Spleen (tissue), 11 donors: ENCODE results near the gene LHB. TPM values are rescaled to one million over a fixed set of nuclear protein-coding genes. Genes with fewer than 3 reads are reported as not detected.
A peak's percentile ranks its signal among the peaks of the same experiment; 100 is the strongest.

Experiments
- DNase-seq: peaks from one replicate; pipeline ENCODE4 v3.0.0-alpha.2; 2020
- H3K27ac ChIP-seq, 8 donors: fragments of 200-600 bp; sonication (generic) in 7 of 8; 1 replicate in 4 of 8; 2 replicates in 4 of 8; pipeline versions ENCODE4 v1.5.0 to v1.8.0; 2016 to 2021; ENCODE audit warnings: inconsistent platforms in 4 of 8, mild to moderate bottlenecking in 4 of 8, moderate library complexity in 1 of 8
- H3K27me3 ChIP-seq, 7 donors: fragments of 200-600 bp; sonication (generic) in 6 of 7; replicated peaks in 1 of 7; 1 replicate in 4 of 7; 2 replicates in 3 of 7; pipeline versions ENCODE4 v1.5.0 to v1.8.0; 2016 to 2021; ENCODE audit warnings: inconsistent platforms in 3 of 7, mild to moderate bottlenecking in 1 of 7
- H3K36me3 ChIP-seq, 6 donors: fragments of 200-600 bp; sonication (generic) in 5 of 6; 1 replicate in 4 of 6; 2 replicates in 2 of 6; pipeline versions ENCODE4 v1.5.0 to v1.8.0; 2016 to 2021; ENCODE audit warnings: inconsistent platforms in 2 of 6
- H3K4me1 ChIP-seq, 6 donors: fragments of 200-600 bp; sonication (generic) in 5 of 6; 1 replicate in 3 of 6; 2 replicates in 3 of 6; pipeline versions ENCODE4 v1.5.0 to v1.8.0; 2016 to 2021; ENCODE audit warnings: inconsistent platforms in 3 of 6
- H3K4me3 ChIP-seq, 8 donors: fragments of 200-600 bp; sonication (generic) in 7 of 8; 1 replicate in 4 of 8; 2 replicates in 4 of 8; pipeline versions ENCODE4 v1.5.0 to v1.8.0; 2016 to 2021; ENCODE audit warnings: inconsistent platforms in 4 of 8, mild to moderate bottlenecking in 4 of 8, moderate library complexity in 2 of 8
- H3K9me3 ChIP-seq, 8 donors: fragments of 200-600 bp; sonication (generic) in 7 of 8; 1 replicate in 4 of 8; 2 replicates in 4 of 8; pipeline versions ENCODE4 v1.5.0 to v1.8.0; 2016 to 2021; ENCODE audit warnings: inconsistent platforms in 4 of 8
- CTCF ChIP-seq, 11 experiments: fragments of 200-600 bp in 7 of 11; fragments of 450-650 bp in 4 of 11; sonication (generic) in 4 of 11; IDR thresholded peaks in 8 of 11; conservative IDR thresholded peaks in 3 of 11; 1 replicate in 7 of 11; 2 replicates in 4 of 11; pipeline versions ENCODE4 v1.4.0 to v1.8.0; 2016 to 2021; ENCODE audit warnings: antibody characterized with exemption in 11 of 11, inconsistent platforms in 4 of 11, mild to moderate bottlenecking in 1 of 11
- POLR2A ChIP-seq, 3 donors: fragments of 450-650 bp; IDR thresholded peaks; one replicate each; pipeline ENCODE4 v1.5.1; 2017; ENCODE audit warnings: antibody characterized with exemption in 3 of 3, mild to moderate bottlenecking in 1 of 3
- POLR2AphosphoS5 ChIP-seq, 3 donors: sonication (generic); formaldehyde crosslinking; IDR thresholded peaks; one replicate each; pipeline ENCODE4 v1.5.1; 2017; ENCODE audit warnings: antibody characterized with exemption in 3 of 3
- WGBS, 5 donors: extraction: QIAGEN DNeasy Blood & Tissue Kit in 3 of 5; methylation state at CpG; one replicate each; pipeline versions ENCODE4 v1.1.5 to v1.1.7; 2013 to 2018; 5-methylcytosine and 5-hydroxymethylcytosine counted together
- intact Hi-C: fragments of 100-400 bp; cut with DNase I; formaldehyde crosslinking; loops from one replicate; pipeline ENCODE4 v1.15.0; 2023; ENCODE audit warnings: low total_unique reads
- polyA plus RNA-seq, 3 donors: library from polyadenylated mRNA; stranded (reverse); fragments of 200-250 nt; gene quantifications; one replicate each; pipeline ENCODE4 v1.2.1, GENCODE V29; 2013
- total RNA-seq, 7 donors: library from RNA; depleted of rRNA in 3 of 7; stranded (reverse); fragments of >200 nt in 3 of 7; fragmentation: NEBNext Ultra II Directional in 4 of 7; extraction: Animal tissue kit (Norgen Biotek cat#: 25700) in 4 of 7; gene quantifications; one replicate each; pipeline versions ENCODE4 v1.1.0 to v1.2.1, GENCODE V29; 2016 to 2021
- donor health status: healthy with polysubstance abuse.
- donor health status: DM: no; HTN: no; CAD: no; lungs with moderate emphysema.
- donor health status: DM: no; HTN: no; CAD: no.
- donor health status: Bipolar disorder and iron deficiency.
- donor health status: healthy.
- donor health status: DM: no; HTN: no; CAD: no.
- donor health status: DM: yes; HTN: yes; CAD: no.

LHB gene
- total and polyA plus RNA-seq, 10 donors = 0.50 to 1.5 (median 1.1) TPM; not detected in 6

- Histone ChIP-seq H3K27me3 (no peaks in the 10 kb centered on the region), H3K36me3 (peaks cover 4 to 56% (median 20%) of the 10 kb centered on the region in 6 donors), H3K4me3 (no peak overlapping the region), H3K27ac (no peak overlapping the region), H3K4me1 (peaks cover 2 to 24% (median 7%) of the 10 kb centered on the region in 6 donors), H3K9me3 (no peaks in the 10 kb centered on the region)
- intact Hi-C loops = no loop called here
- peak; percentile 31 to 76 (median 52) for TF ChIP-seq CTCF (IDR thresholded peaks at IDR 0.05 in 8 of 11, conservative IDR thresholded peaks at IDR 0.05 in 3 of 11)
- TF ChIP-seq POLR2AphosphoS5 (IDR thresholded peaks at IDR 0.05) = no peak
- TF ChIP-seq POLR2A (IDR thresholded peaks at IDR 0.05) = no peak
- 60 to 70% (median 63%) methylated on average over 14 to 16 of the region's 16 CpGs for WGBS, 5 donors
- DNase-seq = peak; percentile 87
Observed at GRCh38 chr19:48999481-49000325, 17.2 kb downstream of the LHB start.

- no peak overlapping the region for H3K4me3 ChIP-seq
- no peak for TF ChIP-seq POLR2A (IDR thresholded peaks at IDR 0.05)
- TF ChIP-seq POLR2AphosphoS5 (IDR thresholded peaks at IDR 0.05) = no peak
- TF ChIP-seq CTCF (IDR thresholded peaks at IDR 0.05 in 8 of 11, conservative IDR thresholded peaks at IDR 0.05 in 3 of 11) = peak in 6 of 11 experiments; percentile 22 to 50 (median 48)
- intact Hi-C loops = no loop called here
- H3K27me3 ChIP-seq = no peaks in the 10 kb centered on the region
- WGBS, 5 donors = 83 to 87% (median 85%) methylated on average over 5 of the region's 5 CpGs
- no peak overlapping the region for H3K27ac ChIP-seq
- peaks cover 8 to 34% (median 17%) of the 10 kb centered on the region in 6 donors for H3K4me1 ChIP-seq
- no peak for DNase-seq
- H3K36me3 ChIP-seq = peaks cover 0 to 39% (median 6%) of the 10 kb centered on the region in 6 donors
- H3K9me3 ChIP-seq = no peaks in the 10 kb centered on the region
Observed at GRCh38 chr19:48997972-48998371, 18.9 kb downstream of the LHB start.

- intact Hi-C loops = no loop called here
Observed at GRCh38 chr19:48994035-48994386, 22.9 kb downstream of the LHB start.

More at GRCh38 chr19:48994035-48994386, 22.9 kb downstream of the LHB start:
- Histone ChIP-seq H3K27me3 (no peaks in the 10 kb centered on the region), H3K4me1 (peaks cover 14 to 61% (median 37%) of the 10 kb centered on the region in 6 donors), H3K9me3 (no peaks in the 10 kb centered on the region), H3K4me3 (peak overlapping the region; percentile 60 to 90 (median 80)), H3K27ac (peak overlapping the region; percentile 80 to 98 (median 94)), H3K36me3 (peaks cover 0 to 23% (median 4%) of the 10 kb centered on the region in 6 donors)
- TF ChIP-seq POLR2A (IDR thresholded peaks at IDR 0.05) = no peak
- no peak for TF ChIP-seq POLR2AphosphoS5 (IDR thresholded peaks at IDR 0.05)
- TF ChIP-seq CTCF (IDR thresholded peaks at IDR 0.05 in 8 of 11, conservative IDR thresholded peaks at IDR 0.05 in 3 of 11) = no peak
- no peak for DNase-seq
- WGBS, 5 donors = 1 to 4% (median 1%) methylated on average over 8 to 13 of the region's 13 CpGs
